OCI-LY3 (cell line): ENCODE data around the gene ECHS1.

Source experiments
- CTCF ChIP-seq: fragments of 200-600, 300-600 bp; sonication (generic); IDR thresholded peaks from 2 replicates; pipeline ENCODE4 v1.5.1; 2014; ENCODE audit warnings: antibody characterized with exemption, low read length, low read depth
- EZH2phosphoT487 ChIP-seq: fragments of 200-600 bp; shearing (Covaris generic); IDR thresholded peaks from 2 replicates; pipeline ENCODE4 v1.6.1; 2018; ENCODE audit warnings: antibody characterized with exemption, mixed run types, low read depth

- TF ChIP-seq CTCF = no peak
- TF ChIP-seq EZH2phosphoT487 = no peak
These were observed 647 bp downstream of the ECHS1 start for GRCh38 chr10:133372507-133372906.
